ENCODE data around the gene ZNF35.

- TF ChIP-seq ATF2 (IDR thresholded peaks at IDR 0.05; ENCODE audit: low read length) = no peak
- TF ChIP-seq EP300 (IDR thresholded peaks at IDR 0.05; ENCODE audit: borderline replicate concordance in 1 of 2, low read depth in 2 of 2, low read length in 2 of 2) = no peak
- TF ChIP-seq CTCF (IDR thresholded peaks at IDR 0.05; ENCODE audit: control extremely low read depth in 1 of 3, insufficient read depth in 1 of 3, low read depth in 1 of 3, low read length in 3 of 3) = no peak; a peak in 1 of 4 replicates
- no peak for TF ChIP-seq TCF12 (IDR thresholded peaks at IDR 0.05; ENCODE audit: low read depth, low read length)
- TF ChIP-seq NRF1 (IDR thresholded peaks at IDR 0.05; ENCODE audit: low read depth, low read length) = no peak
- TF ChIP-seq RAD21 (IDR thresholded peaks at IDR 0.05 in 1 of 2, conservative IDR thresholded peaks at IDR 0.05 in 1 of 2; ENCODE audit: low read depth in 2 of 2, low read length in 2 of 2) = peak in 1 of 2 experiments; percentile 2; a peak in 1 of 4 replicates
- TF ChIP-seq POLR2AphosphoS5 (IDR thresholded peaks at IDR 0.05; ENCODE audit: low read depth, low read length) = peak; percentile 85; the same call in 1 of the 2 replicates
- peak; percentile 80 for TF ChIP-seq KDM4A (IDR thresholded peaks at IDR 0.05; ENCODE audit: low read depth, low read length, severe bottlenecking)
- TF ChIP-seq KDM1A (IDR thresholded peaks at IDR 0.05; ENCODE audit: borderline replicate concordance, low read length) = no peak
- no peak for TF ChIP-seq EZH2 (IDR thresholded peaks at IDR 0.05; ENCODE audit: low read depth, low read length, severe bottlenecking)
- TF ChIP-seq POLR2A (IDR thresholded peaks at IDR 0.05; ENCODE audit: control extremely low read depth in 1 of 2, low read depth in 2 of 2, low read length in 2 of 2) = peak; percentile 79 to 87
- peak; percentile 70; the same call in 1 of the 2 replicates for TF ChIP-seq YY1 (IDR thresholded peaks at IDR 0.05; ENCODE audit: low read depth, low read length)
- peak in 1 of 2 experiments; percentile 93; a peak in 1 of 4 replicates for TF ChIP-seq HDAC2 (IDR thresholded peaks at IDR 0.05; ENCODE audit: borderline replicate concordance in 1 of 2, low read depth in 2 of 2, low read length in 2 of 2)
- no peak for TF ChIP-seq ZNF274 (IDR thresholded peaks at IDR 0.05; ENCODE audit: borderline replicate concordance, extremely low read depth, low read length)
Measured at GRCh38 chr3:44648564-44649229, at the start of gene ZNF35.

All from H1 (cell line).